Psoas muscle (tissue), 8 donors: ENCODE results near the gene DVL1. TPM values are rescaled to one million over a fixed set of nuclear protein-coding genes. Genes with fewer than 3 reads are reported as not detected.

ENCODE experiments used
- ATAC-seq, 4 donors: fragments of 200-7000 bp; cut with Tn5 transposase; one replicate each; pipeline ENCODE4 v1.9.1; 2020; ENCODE audit warnings: moderate library complexity in 3 of 4, mild to moderate bottlenecking in 2 of 4
- DNase-seq, 2 donors: peaks; one replicate each; pipeline ENCODE4 v3.0.0-alpha.2; 2020
- H3K27ac ChIP-seq: fragments of 200-600 bp; one replicate; pipeline ENCODE4 v1.8.0; 2022
- H3K27me3 ChIP-seq, 3 donors: fragments of 200-600 bp in 1 of 3; one replicate each; pipeline versions ENCODE4 v1.6.1 to v1.8.0; 2013 to 2022; ENCODE audit warnings: low read length in 2 of 3, mild to moderate bottlenecking in 2 of 3, moderate library complexity in 1 of 3; ENCODE audit not compliant: insufficient read depth in 3 of 3
- H3K36me3 ChIP-seq, 2 donors: fragments of 200-600 bp in 1 of 2; one replicate each; pipeline versions ENCODE4 v1.6.1 to v1.8.0; 2013 to 2022; ENCODE audit warnings: low read depth in 1 of 2, mild to moderate bottlenecking in 1 of 2, moderate library complexity in 1 of 2; ENCODE audit not compliant: insufficient read depth in 1 of 2
- H3K4me1 ChIP-seq: fragments of 200-600 bp; one replicate; pipeline ENCODE4 v1.8.0; 2022
- H3K4me3 ChIP-seq: fragments of 200-600 bp; one replicate; pipeline ENCODE4 v1.8.0; 2022; ENCODE audit warnings: mild to moderate bottlenecking
- H3K9me3 ChIP-seq: fragments of 200-600 bp; one replicate; pipeline ENCODE4 v1.8.0; 2022
- WGBS, 3 donors: extraction: QIAGEN DNeasy Blood & Tissue Kit; methylation state at CpG; one replicate each; pipeline versions ENCODE4 v1.1.6 to v1.1.7; 2013; 5-methylcytosine and 5-hydroxymethylcytosine counted together
- intact Hi-C, 2 donors: fragments of 100-400 bp; cut with DNase I; formaldehyde crosslinking; loops; one replicate each; pipeline versions ENCODE4 v1.11.0 to v1.14.2; 2022
- polyA plus RNA-seq, 3 donors: library from polyadenylated mRNA; stranded (reverse); fragments of 200-250 nt; gene quantifications; one replicate each; pipeline ENCODE4 v1.2.3, GENCODE V29; 2013
- total RNA-seq, 4 donors: library from RNA; stranded (reverse); fragmentation: NEBNext Ultra II Directional in 2 of 4; extraction: Animal tissue kit (Norgen Biotek cat#: 25700) in 2 of 4; gene quantifications; one replicate each; pipeline versions ENCODE4 v1.2.1 to v1.2.4, GENCODE V29; 2021 to 2023
- TF ChIP-seq, protein P1 (sequence below): fragments of 200-600 bp; IDR thresholded peaks from one replicate; pipeline ENCODE4 v1.8.0; 2022; ENCODE audit warnings: antibody characterized with exemption
- donor health status: healthy with polysubstance abuse.
- donor health status: DM: no; HTN: no; CAD: no; lungs with moderate emphysema.
- donor health status: Bipolar disorder and iron deficiency.
- donor health status: healthy.
- donor health status: DM: yes; HTN: yes; CAD: no.
- donor health status: DM: no; HTN: no; CAD: no.
- donor health status: DM: no; HTN: no; CAD: no.
- donor health status: DM: yes; HTN: yes; CAD: no.

Gene DVL1
- total and polyA plus RNA-seq, 7 donors, result 162 to 215 (median 208) TPM

GRCh38 chr1:1306070-1306660, 43.1 kb downstream of the DVL1 start:
- ATAC-seq, result no peak
- TF ChIP-seq, protein P1, sequence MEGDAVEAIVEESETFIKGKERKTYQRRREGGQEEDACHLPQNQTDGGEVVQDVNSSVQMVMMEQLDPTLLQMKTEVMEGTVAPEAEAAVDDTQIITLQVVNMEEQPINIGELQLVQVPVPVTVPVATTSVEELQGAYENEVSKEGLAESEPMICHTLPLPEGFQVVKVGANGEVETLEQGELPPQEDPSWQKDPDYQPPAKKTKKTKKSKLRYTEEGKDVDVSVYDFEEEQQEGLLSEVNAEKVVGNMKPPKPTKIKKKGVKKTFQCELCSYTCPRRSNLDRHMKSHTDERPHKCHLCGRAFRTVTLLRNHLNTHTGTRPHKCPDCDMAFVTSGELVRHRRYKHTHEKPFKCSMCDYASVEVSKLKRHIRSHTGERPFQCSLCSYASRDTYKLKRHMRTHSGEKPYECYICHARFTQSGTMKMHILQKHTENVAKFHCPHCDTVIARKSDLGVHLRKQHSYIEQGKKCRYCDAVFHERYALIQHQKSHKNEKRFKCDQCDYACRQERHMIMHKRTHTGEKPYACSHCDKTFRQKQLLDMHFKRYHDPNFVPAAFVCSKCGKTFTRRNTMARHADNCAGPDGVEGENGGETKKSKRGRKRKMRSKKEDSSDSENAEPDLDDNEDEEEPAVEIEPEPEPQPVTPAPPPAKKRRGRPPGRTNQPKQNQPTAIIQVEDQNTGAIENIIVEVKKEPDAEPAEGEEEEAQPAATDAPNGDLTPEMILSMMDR, result no peak
- Histone ChIP-seq H3K4me3 (peak overlapping the region; percentile 93), H3K27ac (peak overlapping the region; percentile 67), H3K9me3 (no peaks in the 10 kb centered on the region), H3K36me3 (peaks cover 0 to 13% of the 10 kb centered on the region in 2 donors), H3K27me3 (no peaks in the 10 kb centered on the region), H3K4me1 (peaks cover 45% of the 10 kb centered on the region)
- WGBS, 3 donors, result 17 to 49% (median 20%) methylated on average over 10 to 11 of the region's 11 CpGs
- DNase-seq, result no peak
- intact Hi-C loops, result loop anchor here in 1 of 2 donors (5.0 kb wide), 1 partner anchor 41 kb away; the partner anchor contains the start of gene DVL1

DNA sequence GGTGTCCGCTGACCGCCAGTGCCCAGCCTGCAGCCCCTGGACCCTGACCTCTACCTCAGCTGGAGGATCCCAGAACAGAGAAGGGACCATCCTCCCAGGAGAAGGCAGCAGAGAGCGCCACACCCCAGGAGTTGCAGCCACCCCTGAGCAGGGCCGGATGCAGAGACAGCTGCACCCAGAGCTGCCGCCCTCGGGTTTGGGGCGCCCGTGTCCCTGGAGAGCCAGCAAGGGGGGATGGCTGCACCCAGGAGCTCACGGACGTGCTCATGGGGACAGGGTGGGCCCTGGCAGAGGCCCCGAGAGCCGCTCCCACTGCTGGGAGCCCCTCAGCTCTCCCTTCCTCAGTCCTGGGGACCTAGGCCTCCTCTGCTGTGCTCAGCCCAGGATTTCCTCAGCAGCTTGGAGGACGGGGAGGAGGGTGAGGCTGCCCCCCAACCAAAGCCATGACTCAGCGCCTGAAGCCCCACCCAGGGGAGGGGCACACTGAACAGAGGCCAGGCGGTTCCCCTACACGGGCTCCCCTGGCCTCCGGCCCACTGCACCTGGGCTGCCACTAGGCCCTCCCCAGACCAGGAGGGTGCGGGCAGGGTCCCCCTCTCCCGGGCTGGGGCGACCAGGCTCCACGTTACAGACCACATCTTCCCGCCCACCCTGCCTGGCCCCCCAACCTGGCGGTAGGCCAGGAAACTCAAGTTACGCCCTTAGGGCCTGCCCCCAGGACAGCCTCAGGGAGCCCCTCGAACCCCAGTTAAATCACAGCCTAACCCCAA, 43.7 kb downstream of the DVL1 start:
- intact Hi-C loops, result loop anchor here in 1 of 2 donors (5.0 kb wide), 1 partner anchor 42 kb away; the partner anchor contains the start of gene DVL1

GRCh38 chr1:1304331-1305299, 44.6 kb downstream of the DVL1 start:
- peak; percentile 77 to 88 for DNase-seq
- TF ChIP-seq, protein P1, result no peak
- peaks cover 42% of the 10 kb centered on the region for H3K4me1 ChIP-seq
- intact Hi-C loops, result loop anchor here in 1 of 2 donors (5.0 kb wide), 1 partner anchor 43 kb away; the partner anchor contains the start of gene DVL1
- H3K4me3 ChIP-seq, result peak overlapping the region; percentile 93
- ATAC-seq, result peak; percentile 4 to 27 (median 20)
- peaks cover 0 to 3% of the 10 kb centered on the region in 2 donors for H3K36me3 ChIP-seq
- H3K27ac ChIP-seq, result peak overlapping the region; percentile 67
- 20 to 29% (median 21%) methylated on average over 28 to 29 of the region's 29 CpGs for WGBS, 3 donors
- no peaks in the 10 kb centered on the region for H3K9me3 ChIP-seq
- H3K27me3 ChIP-seq, result no peaks in the 10 kb centered on the region

More for the DNA sequence above, 43.7 kb downstream of the DVL1 start:
- Histone ChIP-seq H3K4me3 (peak overlapping the region; percentile 93), H3K9me3 (no peaks in the 10 kb centered on the region), H3K27ac (peak overlapping the region; percentile 67), H3K36me3 (peaks cover 0 to 8% of the 10 kb centered on the region in 2 donors), H3K27me3 (no peaks in the 10 kb centered on the region), H3K4me1 (peaks cover 45% of the 10 kb centered on the region)
- DNase-seq (peak; percentile 80 to 84), ATAC-seq (peak in 3 of 4 donors; percentile 7 to 10 (median 9))
- WGBS, 3 donors, result 20 to 29% (median 24%) methylated on average over 20 to 25 of the region's 25 CpGs
- TF ChIP-seq, protein P1, result no peak

- no peaks in the 10 kb centered on the region for H3K27me3 ChIP-seq
- TF ChIP-seq, protein P1, result no peak
- no peak for ATAC-seq
- H3K9me3 ChIP-seq, result no peaks in the 10 kb centered on the region
- WGBS, 3 donors, result 65 to 74% (median 70%) methylated on average over 13 of the region's 13 CpGs
- peaks cover 0 to 3% of the 10 kb centered on the region in 2 donors for H3K36me3 ChIP-seq
- H3K27ac ChIP-seq, result peak overlapping the region; percentile 67
- no peak for DNase-seq
- intact Hi-C loops, result no loop called here
- peaks cover 33% of the 10 kb centered on the region for H3K4me1 ChIP-seq
- H3K4me3 ChIP-seq, result no peak overlapping the region
Observed at GRCh38 chr1:1303736-1304135, 45.5 kb downstream of the DVL1 start.
